LNCaP clone FGC (cell line): ENCODE results near the gene USP15.

Experiments
- DNase-seq: peaks from one replicate; pipeline ENCODE4 v3.0.0-alpha.2; 2011; ENCODE audit warnings: low read depth
- H3K4me3 ChIP-seq: 2 replicates; pipeline ENCODE4 v1.5.1; 2011; ENCODE audit warnings: mild to moderate bottlenecking, low read depth, low read length, control low read depth
- TF ChIP-seq, protein P1 (sequence below): IDR thresholded peaks from 2 replicates; pipeline ENCODE4 v1.5.1; 2012; ENCODE audit warnings: mild to moderate bottlenecking; ENCODE audit not compliant: control insufficient read depth, insufficient read depth; ENCODE audit errors: extremely low read depth

Gene USP15

DNA sequence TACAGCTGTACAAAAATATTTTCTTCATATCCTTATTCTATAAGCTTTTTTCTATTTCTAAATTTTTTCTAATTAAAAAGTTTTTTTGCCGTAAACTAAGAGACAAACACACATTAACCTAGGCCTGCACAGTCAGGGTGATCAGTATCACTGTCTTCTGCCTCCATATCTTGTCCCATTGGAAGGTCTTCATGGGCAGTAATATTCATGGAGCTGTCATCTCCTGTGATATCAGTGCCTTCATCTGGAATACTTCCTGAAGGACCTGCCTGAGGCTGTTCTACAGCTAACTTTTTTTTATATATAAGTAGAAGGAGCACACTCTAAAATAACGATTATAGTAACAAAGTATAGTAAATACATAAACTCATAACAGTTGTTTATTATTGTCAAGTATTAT, 17.8 kb downstream of the USP15 start:
- no peak overlapping the region for H3K4me3 ChIP-seq
- TF ChIP-seq, protein P1, sequence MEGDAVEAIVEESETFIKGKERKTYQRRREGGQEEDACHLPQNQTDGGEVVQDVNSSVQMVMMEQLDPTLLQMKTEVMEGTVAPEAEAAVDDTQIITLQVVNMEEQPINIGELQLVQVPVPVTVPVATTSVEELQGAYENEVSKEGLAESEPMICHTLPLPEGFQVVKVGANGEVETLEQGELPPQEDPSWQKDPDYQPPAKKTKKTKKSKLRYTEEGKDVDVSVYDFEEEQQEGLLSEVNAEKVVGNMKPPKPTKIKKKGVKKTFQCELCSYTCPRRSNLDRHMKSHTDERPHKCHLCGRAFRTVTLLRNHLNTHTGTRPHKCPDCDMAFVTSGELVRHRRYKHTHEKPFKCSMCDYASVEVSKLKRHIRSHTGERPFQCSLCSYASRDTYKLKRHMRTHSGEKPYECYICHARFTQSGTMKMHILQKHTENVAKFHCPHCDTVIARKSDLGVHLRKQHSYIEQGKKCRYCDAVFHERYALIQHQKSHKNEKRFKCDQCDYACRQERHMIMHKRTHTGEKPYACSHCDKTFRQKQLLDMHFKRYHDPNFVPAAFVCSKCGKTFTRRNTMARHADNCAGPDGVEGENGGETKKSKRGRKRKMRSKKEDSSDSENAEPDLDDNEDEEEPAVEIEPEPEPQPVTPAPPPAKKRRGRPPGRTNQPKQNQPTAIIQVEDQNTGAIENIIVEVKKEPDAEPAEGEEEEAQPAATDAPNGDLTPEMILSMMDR = no peak
- DNase-seq = no peak

GRCh38 chr12:62279058-62279457, 18.9 kb downstream of the USP15 start:
- H3K4me3 ChIP-seq = no peak overlapping the region
- no peak for DNase-seq
- TF ChIP-seq, protein P1 = no peak

- TF ChIP-seq, protein P1 = no peak
- no peak for DNase-seq
- no peak overlapping the region for H3K4me3 ChIP-seq
Measured at GRCh38 chr12:62279961-62280360, 19.8 kb downstream of the USP15 start.

- no peak for DNase-seq
- no peak overlapping the region for H3K4me3 ChIP-seq
- TF ChIP-seq, protein P1 = no peak
Measured at GRCh38 chr12:62282057-62282774, 22.0 kb downstream of the USP15 start.

- DNase-seq = no peak
- TF ChIP-seq, protein P1 = no peak
- H3K4me3 ChIP-seq = no peak overlapping the region
Measured at GRCh38 chr12:62284749-62285148, 24.5 kb downstream of the USP15 start.

- DNase-seq = no peak
- TF ChIP-seq, protein P1 = no peak
- no peak overlapping the region for H3K4me3 ChIP-seq
Measured at GRCh38 chr12:62285284-62285683, 25.1 kb downstream of the USP15 start.

GRCh38 chr12:62288328-62288727, 28.1 kb downstream of the USP15 start:
- no peak overlapping the region for H3K4me3 ChIP-seq
- no peak for DNase-seq
- TF ChIP-seq, protein P1 = no peak
